Skeletal muscle cell (primary cell): ENCODE measurements around the gene ROPN1B.
"Not testable (repeated sequence)": the region's sequence is repeated elsewhere in the genome, so short reads cannot be mapped to it uniquely, and the experiment has no call there.

Experiments used
- DNase-seq: peaks from one replicate; pipeline ENCODE4 v3.0.0-alpha.2; 2010; ENCODE audit warnings: low read depth
- H3K4me3 ChIP-seq: 2 replicates; pipeline ENCODE4 v1.5.1; 2011; ENCODE audit warnings: low read depth, mild to moderate bottlenecking, control low read depth, low read length, moderate library complexity

Gene ROPN1B

DNA sequence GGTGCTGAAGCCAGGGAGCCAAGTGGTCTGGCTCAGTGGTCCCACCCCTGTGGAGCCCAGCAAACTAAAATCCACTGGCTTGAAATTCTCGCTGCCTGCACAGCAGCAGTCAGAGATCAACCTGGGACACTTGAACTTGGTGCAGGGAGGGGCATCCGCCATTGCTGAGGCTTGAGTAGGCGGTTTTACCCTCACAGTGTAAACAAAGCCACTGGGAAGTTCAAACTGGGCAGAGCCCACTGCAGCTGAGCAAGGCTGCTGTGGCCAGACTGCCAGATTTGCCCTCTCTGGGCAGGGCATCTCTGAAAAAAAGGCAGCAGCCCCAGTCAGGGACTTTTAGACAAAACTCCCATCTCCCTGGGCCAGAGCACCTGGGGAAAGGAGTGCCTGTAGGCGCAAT, 27.8 kb downstream of the ROPN1B start:
- not testable (repeated sequence) for DNase-seq, H3K4me3 ChIP-seq

- H3K4me3 ChIP-seq: no peak overlapping the region
- DNase-seq: no peak
Observed at GRCh38 chr3:126002189-126002588, 33.2 kb downstream of the ROPN1B start.

GRCh38 chr3:126003447-126004190, 34.6 kb downstream of the ROPN1B start:
- no peak overlapping the region for H3K4me3 ChIP-seq
- DNase-seq: no peak

DNA sequence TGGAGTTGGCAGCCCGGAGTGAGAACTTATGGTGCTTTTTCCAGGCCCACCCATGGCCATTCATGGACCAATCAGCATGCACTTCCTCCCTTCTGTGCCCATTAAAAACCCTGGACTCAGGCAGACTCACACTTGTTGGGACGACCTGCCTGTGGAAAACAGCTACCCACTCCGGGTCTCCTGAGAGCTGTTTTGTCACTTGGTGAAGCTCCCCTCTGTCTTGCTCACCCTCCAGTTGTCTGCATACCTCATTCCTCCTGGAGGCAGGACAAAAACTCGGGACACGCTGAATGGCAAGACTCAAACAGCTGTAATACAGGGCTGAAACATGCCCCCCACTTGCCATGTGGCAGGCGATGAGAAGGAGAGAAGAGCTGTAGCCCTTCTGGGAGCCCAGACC, 35.2 kb downstream of the ROPN1B start:
- no peak overlapping the region for H3K4me3 ChIP-seq
- no peak for DNase-seq

DNA sequence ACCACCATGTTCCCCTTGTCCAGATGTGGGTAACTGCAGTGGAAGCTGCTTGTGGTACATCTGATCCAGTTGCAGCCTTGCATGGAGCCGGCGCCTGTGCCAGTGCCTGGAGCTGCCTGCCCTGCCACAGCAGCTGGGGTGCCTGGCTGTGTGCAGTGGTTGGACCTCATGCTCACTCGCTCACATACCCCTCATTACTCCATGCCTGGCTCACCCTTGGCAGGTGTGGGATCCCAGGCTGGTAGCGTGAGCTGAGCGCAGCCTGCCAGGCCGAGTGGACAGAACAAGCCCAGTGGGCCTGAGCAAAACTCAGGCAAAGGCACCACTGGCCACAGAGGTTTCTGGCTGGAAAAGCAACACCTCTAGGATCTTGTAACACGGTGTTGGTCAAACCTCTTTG, 35.7 kb downstream of the ROPN1B start:
- no peak overlapping the region for H3K4me3 ChIP-seq
- no peak for DNase-seq

GRCh38 chr3:126005951-126006350, 37.0 kb downstream of the ROPN1B start:
- peak; percentile 49 for DNase-seq
- no peak overlapping the region for H3K4me3 ChIP-seq

DNA sequence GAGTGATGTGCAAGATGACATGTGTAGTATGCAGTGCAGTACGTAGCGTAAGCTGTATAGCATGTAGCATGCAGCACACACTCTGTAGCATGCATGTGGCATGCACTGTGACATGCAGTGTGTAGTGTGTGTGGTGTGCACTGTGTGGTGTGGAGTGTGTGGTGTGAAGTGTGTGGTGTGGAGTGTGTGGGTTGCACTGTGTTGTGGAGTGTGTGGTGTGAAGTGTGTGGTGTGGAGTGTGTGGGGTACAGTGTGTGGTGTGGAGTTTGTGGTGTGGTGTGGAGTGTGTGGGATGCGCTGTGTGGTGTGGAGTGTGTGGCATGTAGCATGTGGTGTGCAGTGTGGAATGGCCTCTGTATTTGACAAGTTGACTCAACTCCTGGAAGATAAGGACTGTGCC, 39.2 kb downstream of the ROPN1B start:
- DNase-seq: no peak
- H3K4me3 ChIP-seq: no peak overlapping the region

DNA sequence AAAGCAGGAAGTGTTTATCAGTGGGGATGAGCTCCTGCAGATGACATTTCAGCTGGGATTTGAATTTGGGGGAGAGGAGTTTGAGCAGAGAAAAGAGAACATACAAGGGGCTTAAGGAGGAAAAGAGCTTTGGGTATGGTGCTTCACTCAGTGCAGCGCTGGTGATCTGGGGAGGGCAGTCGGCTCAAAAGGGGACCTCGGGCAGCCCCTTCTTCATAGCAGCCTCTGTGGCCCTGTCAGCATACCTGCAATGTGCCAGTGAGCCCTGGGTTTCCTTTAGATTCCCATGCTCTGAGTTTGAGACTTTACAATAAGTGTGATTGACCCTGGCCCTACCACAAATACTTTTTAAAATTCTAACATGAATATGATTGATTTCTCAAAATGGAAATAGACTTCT, 40.2 kb downstream of the ROPN1B start:
- no peak for DNase-seq
- no peak overlapping the region for H3K4me3 ChIP-seq

DNA sequence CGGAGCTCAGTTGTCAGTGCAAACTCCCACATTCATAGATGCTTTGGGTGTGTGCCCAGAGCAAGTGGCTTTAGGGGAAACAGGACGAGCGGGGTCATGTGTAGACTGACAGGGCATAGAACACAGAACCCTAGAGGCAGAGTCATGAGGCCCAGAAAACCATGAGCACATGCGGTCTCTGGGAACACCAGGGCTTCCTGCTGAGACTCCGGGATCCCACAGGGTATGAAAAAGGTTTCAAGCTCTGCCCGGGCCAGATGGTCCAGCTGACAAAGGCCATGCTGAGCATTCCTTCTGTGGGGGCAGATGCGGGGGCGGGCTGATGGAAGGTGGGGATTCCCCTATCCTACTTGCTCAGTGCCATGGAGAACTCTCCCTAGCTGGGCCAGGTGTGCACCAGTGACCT, 44.8 kb downstream of the ROPN1B start:
- DNase-seq: no peak
- no peak overlapping the region for H3K4me3 ChIP-seq

GRCh38 chr3:126014252-126014651, 45.3 kb downstream of the ROPN1B start:
- peak; percentile 5 for DNase-seq
- no peak overlapping the region for H3K4me3 ChIP-seq

- H3K4me3 ChIP-seq: no peak overlapping the region
- DNase-seq: no peak
Observed at GRCh38 chr3:126015075-126015474, 46.1 kb downstream of the ROPN1B start.

DNA sequence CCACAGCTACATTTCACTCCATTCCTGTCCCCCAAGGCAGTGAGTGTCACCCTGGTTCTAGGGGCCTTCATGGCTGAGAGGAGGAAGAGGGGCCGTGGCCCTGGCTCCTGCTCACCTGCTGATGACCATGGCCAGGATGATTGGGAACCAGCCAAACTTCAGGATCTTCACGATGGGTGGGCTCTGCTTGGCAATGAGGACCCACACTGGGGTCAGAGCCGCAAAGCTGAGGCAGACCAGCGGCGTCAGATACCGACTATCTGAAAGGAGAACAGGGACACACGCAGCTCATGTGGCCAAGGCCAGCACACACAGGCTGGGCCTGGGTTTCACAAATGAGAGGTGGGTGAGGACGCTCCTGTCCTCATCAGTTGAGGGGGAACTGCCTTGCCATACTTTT, 47.6 kb downstream of the ROPN1B start:
- no peak for DNase-seq
- H3K4me3 ChIP-seq: no peak overlapping the region

DNA sequence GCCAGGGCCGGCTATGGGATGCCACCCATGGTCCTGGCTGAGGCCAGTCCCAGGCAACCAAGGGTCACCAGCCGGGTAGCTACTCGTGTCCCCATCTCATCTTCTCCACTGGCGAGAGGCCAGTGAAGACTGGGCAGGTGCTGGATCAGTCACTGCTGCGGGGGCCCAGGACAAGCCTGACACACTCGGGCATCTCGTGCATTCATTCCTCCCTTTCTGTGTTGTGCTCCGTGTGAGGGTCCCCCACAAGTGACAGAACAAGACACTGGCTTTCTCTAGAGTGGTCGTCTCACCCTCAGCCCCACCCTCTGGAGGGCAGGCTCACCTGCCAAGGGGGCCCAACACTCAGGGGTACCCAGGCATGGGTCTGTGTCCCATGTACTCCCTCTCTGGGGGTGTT, 48.4 kb downstream of the ROPN1B start:
- no peak for DNase-seq

GRCh38 chr3:126018545-126018944, 49.6 kb downstream of the ROPN1B start:
- H3K4me3 ChIP-seq: no peak overlapping the region
- DNase-seq: no peak

More for the DNA sequence above, 48.4 kb downstream of the ROPN1B start:
- no peak overlapping the region for H3K4me3 ChIP-seq

- DNase-seq: no peak
- H3K4me3 ChIP-seq: no peak overlapping the region
Observed at GRCh38 chr3:126018995-126019394, 50.0 kb downstream of the ROPN1B start.

DNA sequence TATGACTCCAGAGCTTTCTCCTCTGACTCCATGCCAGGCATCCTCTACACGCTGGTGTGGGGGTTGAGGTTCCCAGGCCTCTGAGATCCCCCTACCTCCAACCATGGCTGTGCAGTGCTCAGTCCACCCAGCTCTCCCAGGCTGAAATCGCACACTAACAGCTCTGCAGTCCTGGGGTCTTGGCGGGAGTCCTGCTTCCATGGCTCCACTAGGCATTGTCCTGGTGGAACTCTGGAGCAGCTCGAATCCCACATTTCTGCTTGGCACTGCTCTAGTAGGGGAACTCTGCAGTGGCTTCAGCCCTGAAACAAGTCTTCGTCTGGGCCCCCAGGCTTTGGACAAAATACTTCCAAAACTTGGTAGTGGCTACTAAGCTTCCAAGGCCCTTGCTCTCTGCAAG, 50.7 kb downstream of the ROPN1B start:
- H3K4me3 ChIP-seq: no peak overlapping the region
- no peak for DNase-seq

- DNase-seq: no peak
- no peak overlapping the region for H3K4me3 ChIP-seq
Observed at GRCh38 chr3:126021224-126021623, 52.2 kb downstream of the ROPN1B start.

- no peak overlapping the region for H3K4me3 ChIP-seq
- no peak for DNase-seq
Observed at GRCh38 chr3:126021702-126022101, 52.7 kb downstream of the ROPN1B start.

- no peak overlapping the region for H3K4me3 ChIP-seq
- DNase-seq: no peak
Observed at GRCh38 chr3:126022741-126023359, 53.9 kb downstream of the ROPN1B start.

- no peak overlapping the region for H3K4me3 ChIP-seq
- no peak for DNase-seq
Observed at GRCh38 chr3:126023390-126023789, 54.4 kb downstream of the ROPN1B start.
